RWPE2 (cell line): ENCODE data around the gene TRAPPC2L.

ENCODE experiments used
- ATAC-seq: fragments of 200-7000 bp; cut with Tn5 transposase; 3 replicates; pipeline ENCODE4 v1.9.1; 2021; ENCODE audit warnings: low read depth
- DNase-seq: peaks from one replicate; pipeline ENCODE4 v3.0.0-alpha.2; 2020; ENCODE audit warnings: low spot score
- H3K27ac ChIP-seq: fragments of 450-650 bp; 2 replicates; pipeline ENCODE4 v1.5.1; 2017; ENCODE audit warnings: mild to moderate bottlenecking; ENCODE audit not compliant: poor library complexity, severe bottlenecking
- H3K27me3 ChIP-seq: fragments of 250-450 bp; sonication (Bioruptor Pico); 2 replicates; pipeline ENCODE4 v1.5.1; 2021; ENCODE audit warnings: mild to moderate bottlenecking, moderate library complexity; ENCODE audit not compliant: insufficient read depth, poor library complexity, severe bottlenecking
- H3K36me3 ChIP-seq: fragments of 250-450 bp; sonication (Bioruptor Pico); 2 replicates; pipeline ENCODE4 v1.5.1; 2020; ENCODE audit warnings: low read depth, mild to moderate bottlenecking, moderate library complexity
- H3K4me1 ChIP-seq: fragments of 250-450 bp; sonication (Bioruptor Pico); 2 replicates; pipeline ENCODE4 v1.5.1; 2021; ENCODE audit warnings: mild to moderate bottlenecking, moderate library complexity; ENCODE audit not compliant: insufficient read depth, poor library complexity, severe bottlenecking
- H3K4me3 ChIP-seq: fragments of 250-450 bp; sonication (Bioruptor Pico); 2 replicates; pipeline ENCODE4 v1.5.1; 2021; ENCODE audit warnings: mild to moderate bottlenecking, moderate library complexity; ENCODE audit not compliant: severe bottlenecking
- H3K9me3 ChIP-seq: fragments of 250-450 bp; sonication (Bioruptor Pico); 2 replicates; pipeline ENCODE4 v1.5.1; 2021; ENCODE audit warnings: mild to moderate bottlenecking, moderate library complexity; ENCODE audit not compliant: severe bottlenecking
- TF ChIP-seq, protein P1 (sequence below): fragments of 450-650 bp; IDR thresholded peaks from one replicate; pipeline ENCODE4 v1.5.1; 2017; ENCODE audit warnings: mild to moderate bottlenecking, moderate library complexity; ENCODE audit not compliant: poor library complexity, severe bottlenecking

TRAPPC2L gene, protein sequence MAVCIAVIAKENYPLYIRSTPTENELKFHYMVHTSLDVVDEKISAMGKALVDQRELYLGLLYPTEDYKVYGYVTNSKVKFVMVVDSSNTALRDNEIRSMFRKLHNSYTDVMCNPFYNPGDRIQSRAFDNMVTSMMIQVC

DNA sequence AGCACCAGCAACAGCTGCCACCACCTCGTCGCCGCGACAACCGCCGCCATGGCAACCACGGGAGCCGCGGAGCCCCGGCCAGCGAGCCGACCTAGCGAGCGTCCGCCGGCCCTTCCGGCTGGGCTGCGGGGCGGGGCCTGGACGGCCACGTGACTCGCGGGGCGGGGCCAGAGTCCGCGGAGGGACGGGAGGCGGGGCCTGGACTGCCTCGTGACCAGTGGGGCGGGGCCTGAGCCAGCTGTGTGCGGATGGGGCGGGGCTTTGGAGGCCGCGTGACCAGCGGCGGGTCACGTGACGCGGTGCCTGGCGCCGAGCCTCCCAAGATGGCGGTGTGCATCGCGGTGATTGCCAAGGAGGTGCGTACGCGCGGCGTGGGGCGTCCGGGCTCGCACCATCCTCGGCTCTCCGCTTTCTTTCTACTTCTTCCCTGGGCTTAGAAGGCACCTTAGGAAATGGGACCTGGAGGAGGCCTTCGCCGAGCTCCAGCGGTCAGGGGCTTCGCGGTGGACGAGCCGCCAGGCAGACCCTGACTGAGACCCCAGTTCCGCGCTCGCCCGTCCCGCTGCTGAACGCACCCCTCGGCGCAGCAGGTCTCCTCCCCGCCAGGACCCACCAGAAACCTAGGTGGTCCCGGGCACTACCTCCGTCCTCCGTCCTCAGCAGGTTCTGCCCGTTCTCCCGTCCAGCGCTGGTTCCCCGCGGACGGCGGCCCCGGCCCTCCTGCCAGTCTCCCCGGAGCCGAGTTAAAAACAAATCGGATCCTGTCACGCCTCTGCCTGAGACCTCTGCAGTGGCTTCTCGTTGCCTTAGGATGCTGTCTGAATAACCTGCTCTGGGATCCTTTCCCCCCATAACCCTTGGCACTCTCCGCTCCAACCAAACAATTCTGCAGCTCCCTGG is at the start of gene TRAPPC2L, which contains the start of gene GALNS:
Gene TRAPPC2L, plus strand, starts transcription at position 300 of the 900 bp plus-strand sequence. Its CDS starts 24 bp downstream, at position 324.
Gene GALNS, minus strand, starts transcription at position 120 of the 900 bp plus-strand sequence. Its CDS starts 70 bp downstream, at position 50.
- Histone ChIP-seq H3K4me3 (peak within 1 kb of the TSS; percentile 89), H3K27ac (no peak within 1 kb of the TSS)
- ATAC-seq, result peak; percentile 66

DNA sequence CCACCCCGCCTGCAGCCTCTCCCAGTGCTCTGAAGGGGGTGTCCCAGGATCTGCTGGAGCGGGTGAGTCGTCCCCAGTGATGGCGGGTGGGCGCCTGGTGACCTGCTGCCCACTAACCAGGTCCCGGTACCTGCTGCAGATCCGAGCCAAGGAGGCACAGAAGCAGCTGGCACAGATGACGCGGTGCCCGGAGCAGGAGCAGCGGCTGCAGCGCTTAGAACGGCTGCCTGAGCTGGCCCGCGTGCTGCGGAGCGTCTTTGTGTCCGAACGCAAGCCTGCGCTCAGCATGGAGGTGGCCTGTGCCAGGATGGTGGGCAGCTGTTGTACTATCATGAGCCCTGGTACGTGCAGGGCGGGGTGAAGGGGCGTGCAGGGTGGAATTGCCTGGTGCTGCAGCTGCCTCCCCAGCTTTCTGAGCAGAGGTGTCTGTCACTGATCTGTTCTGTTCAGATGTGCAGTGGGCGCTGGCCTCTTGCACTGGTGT is 49.7 kb upstream of the TRAPPC2L start:
- Histone ChIP-seq H3K4me1 (peaks cover 6% of the 10 kb centered on the region), H3K4me3 (no peak overlapping the region), H3K27ac (no peak overlapping the region), H3K36me3 (peaks cover 63% of the 10 kb centered on the region), H3K27me3 (no peaks in the 10 kb centered on the region), H3K9me3 (no peaks in the 10 kb centered on the region)
- TF ChIP-seq, protein P1, sequence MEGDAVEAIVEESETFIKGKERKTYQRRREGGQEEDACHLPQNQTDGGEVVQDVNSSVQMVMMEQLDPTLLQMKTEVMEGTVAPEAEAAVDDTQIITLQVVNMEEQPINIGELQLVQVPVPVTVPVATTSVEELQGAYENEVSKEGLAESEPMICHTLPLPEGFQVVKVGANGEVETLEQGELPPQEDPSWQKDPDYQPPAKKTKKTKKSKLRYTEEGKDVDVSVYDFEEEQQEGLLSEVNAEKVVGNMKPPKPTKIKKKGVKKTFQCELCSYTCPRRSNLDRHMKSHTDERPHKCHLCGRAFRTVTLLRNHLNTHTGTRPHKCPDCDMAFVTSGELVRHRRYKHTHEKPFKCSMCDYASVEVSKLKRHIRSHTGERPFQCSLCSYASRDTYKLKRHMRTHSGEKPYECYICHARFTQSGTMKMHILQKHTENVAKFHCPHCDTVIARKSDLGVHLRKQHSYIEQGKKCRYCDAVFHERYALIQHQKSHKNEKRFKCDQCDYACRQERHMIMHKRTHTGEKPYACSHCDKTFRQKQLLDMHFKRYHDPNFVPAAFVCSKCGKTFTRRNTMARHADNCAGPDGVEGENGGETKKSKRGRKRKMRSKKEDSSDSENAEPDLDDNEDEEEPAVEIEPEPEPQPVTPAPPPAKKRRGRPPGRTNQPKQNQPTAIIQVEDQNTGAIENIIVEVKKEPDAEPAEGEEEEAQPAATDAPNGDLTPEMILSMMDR, result no peak
- peak; percentile 72 for DNase-seq
- ATAC-seq, result no peak

More for the DNA sequence above, at the start of gene TRAPPC2L, which contains the start of gene GALNS:
- Histone ChIP-seq H3K4me1 (no peaks in the 10 kb centered on the region), H3K36me3 (peaks cover 24% of the 10 kb centered on the region), H3K27me3 (no peaks in the 10 kb centered on the region), H3K9me3 (no peaks in the 10 kb centered on the region)
- TF ChIP-seq, protein P1, result no peak
- peak; percentile 98 for DNase-seq

DNA sequence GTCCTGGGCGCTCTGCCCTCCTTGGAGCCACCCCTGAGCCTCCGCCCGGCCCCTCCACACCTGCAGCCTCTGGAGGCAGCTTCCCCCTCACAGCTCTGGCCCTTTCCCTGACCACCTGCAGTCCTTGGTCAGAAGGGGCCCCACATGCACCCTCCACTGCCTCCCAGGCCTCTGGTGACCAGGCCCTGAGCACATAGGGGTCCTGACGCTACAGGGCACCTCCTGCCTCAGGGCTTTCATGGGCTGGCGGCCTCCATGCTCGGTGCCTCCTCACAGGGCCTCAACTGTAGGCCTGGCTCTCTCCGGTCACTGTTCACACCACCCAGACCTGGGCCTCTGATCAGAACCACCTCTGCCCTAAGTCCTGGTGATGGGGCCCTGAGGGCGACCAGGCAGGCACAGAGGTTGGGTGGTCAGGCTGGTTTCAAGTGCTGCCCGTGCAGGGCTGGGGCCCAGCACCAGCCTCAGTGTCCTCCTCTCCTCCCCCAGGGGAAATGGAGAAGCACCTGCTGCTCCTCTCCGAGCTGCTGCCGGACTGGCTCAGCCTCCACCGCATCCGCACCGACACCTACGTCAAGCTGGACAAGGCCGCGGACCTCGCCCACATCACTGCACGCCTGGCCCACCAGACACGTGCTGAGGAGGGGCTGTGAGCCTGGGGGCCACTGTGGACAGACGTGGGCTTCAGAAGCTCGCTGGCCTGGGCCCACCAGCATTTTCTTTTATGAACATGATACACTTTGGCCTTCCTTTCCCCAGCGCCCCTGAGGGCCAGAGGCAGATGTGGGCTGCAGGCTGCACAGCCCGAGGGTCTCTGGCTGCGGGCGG is 49.1 kb upstream of the TRAPPC2L start:
- Histone ChIP-seq H3K9me3 (no peaks in the 10 kb centered on the region), H3K27ac (no peak overlapping the region), H3K4me3 (no peak overlapping the region), H3K4me1 (peaks cover 6% of the 10 kb centered on the region), H3K36me3 (peaks cover 63% of the 10 kb centered on the region), H3K27me3 (no peaks in the 10 kb centered on the region)
- ATAC-seq (no peak), DNase-seq (peak; percentile 65)
- TF ChIP-seq, protein P1, result no peak

DNA sequence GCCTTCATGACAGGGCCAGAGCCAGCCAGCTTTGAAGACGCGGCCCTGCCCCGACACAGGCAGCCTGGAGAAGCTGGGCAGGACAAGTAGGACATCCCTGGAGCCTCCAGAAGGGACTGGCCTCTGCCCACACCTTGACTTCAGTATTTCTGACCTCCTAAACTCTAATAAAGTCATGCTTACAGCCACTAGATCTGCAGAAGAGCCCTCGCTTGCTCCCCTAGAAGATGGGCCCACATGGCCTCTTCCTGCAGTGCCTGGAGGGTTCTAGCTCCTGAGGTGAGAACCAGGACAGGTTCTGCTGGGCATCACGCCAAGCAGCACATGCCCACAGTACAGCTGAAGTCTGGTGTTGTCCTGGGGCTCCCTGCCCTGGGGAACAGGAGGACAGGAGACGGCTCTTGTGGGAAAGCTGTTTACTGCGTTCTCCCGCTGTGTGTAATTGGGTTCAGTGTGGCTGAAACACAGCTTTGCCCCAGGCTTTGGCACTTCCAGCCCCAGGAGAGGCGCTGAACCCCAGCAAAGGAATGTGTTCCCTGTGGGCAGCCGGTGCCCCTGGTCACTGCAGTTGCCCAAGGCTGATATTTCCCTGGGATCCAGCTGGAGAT is 47.8 kb upstream of the TRAPPC2L start:
- TF ChIP-seq, protein P1, result no peak
- Histone ChIP-seq H3K4me3 (no peak overlapping the region), H3K36me3 (peaks cover 63% of the 10 kb centered on the region), H3K27ac (no peak overlapping the region), H3K4me1 (peaks cover 6% of the 10 kb centered on the region), H3K9me3 (no peaks in the 10 kb centered on the region), H3K27me3 (no peaks in the 10 kb centered on the region)
- no peak for ATAC-seq
- DNase-seq, result peak; percentile 44
